ELF-1 (cell line): ENCODE data around the gene TOMM70.
A peak's percentile ranks its signal among the peaks of the same experiment; 100 is the strongest.
"Not testable (repeated sequence)": the region's sequence is repeated elsewhere in the genome, so short reads cannot be mapped to it uniquely, and the experiment has no call there.

Experiments used
- DNase-seq: peaks from one replicate; pipeline ENCODE4 v3.0.0-alpha.2; 2016; ENCODE audit warnings: low read depth, low spot score

Gene TOMM70

GRCh38 chr3:100364421-100364820 lies 36.5 kb downstream of the TOMM70 start:
- no peak for DNase-seq

GRCh38 chr3:100361897-100362296 lies 39.0 kb downstream of the TOMM70 start:
- no peak for DNase-seq

GRCh38 chr3:100360757-100361496 lies 40.0 kb downstream of the TOMM70 start:
- no peak for DNase-seq

GRCh38 chr3:100359035-100359434 lies 41.9 kb downstream of the TOMM70 start:
- DNase-seq: no peak

GRCh38 chr3:100358413-100358812 lies 42.5 kb downstream of the TOMM70 start:
- DNase-seq: no peak

GRCh38 chr3:100354850-100355249 lies 46.0 kb downstream of the TOMM70 start:
- DNase-seq: no peak

- no peak for DNase-seq
Measured at GRCh38 chr3:100352296-100353231, 48.3 kb downstream of the TOMM70 start.

- DNase-seq: not testable (repeated sequence)
Measured at GRCh38 chr3:100351770-100352169, 49.1 kb downstream of the TOMM70 start.

- DNase-seq: no peak
Measured at GRCh38 chr3:100348727-100349126, 52.2 kb downstream of the TOMM70 start.

- DNase-seq: no peak
Measured at GRCh38 chr3:100340527-100340926, 60.4 kb downstream of the TOMM70 start.

GRCh38 chr3:100339786-100340185 lies 61.1 kb downstream of the TOMM70 start:
- DNase-seq: no peak

- DNase-seq: no peak
Measured at GRCh38 chr3:100338911-100339310, 62.0 kb downstream of the TOMM70 start.

- not testable (repeated sequence) for DNase-seq
Measured at GRCh38 chr3:100336229-100336628, 64.7 kb downstream of the TOMM70 start.

- DNase-seq: peak; percentile 60
Measured at GRCh38 chr3:100335434-100335833, 65.5 kb downstream of the TOMM70 start.

- peak; percentile 95 for DNase-seq
Measured at GRCh38 chr3:100334488-100335351, 66.2 kb downstream of the TOMM70 start, which contains the start of gene NIT2. TSS of gene NIT2 (plus strand) at chr3:100334757. CDS start at chr3:100334792, 35 bp downstream.

- DNase-seq: no peak
Measured at GRCh38 chr3:100333970-100334487, 66.9 kb downstream of the TOMM70 start.

- no peak for DNase-seq
Measured at GRCh38 chr3:100333051-100333450, 67.8 kb downstream of the TOMM70 start.

GRCh38 chr3:100331660-100332059 lies 69.2 kb downstream of the TOMM70 start:
- DNase-seq: no peak

GRCh38 chr3:100330651-100331050 lies 70.2 kb downstream of the TOMM70 start:
- DNase-seq: peak; percentile 83

- no peak for DNase-seq
Measured at GRCh38 chr3:100329800-100330489, 70.9 kb downstream of the TOMM70 start.

GRCh38 chr3:100327377-100327776 lies 73.5 kb downstream of the TOMM70 start:
- DNase-seq: not testable (repeated sequence)
